Muscle of back (tissue), 13 donors: ENCODE data around the gene PTPRD. TPM values are rescaled to one million over a fixed set of nuclear protein-coding genes. Genes with fewer than 3 reads are reported as not detected.

Experiments
- DNase-seq, 3 donors: peaks; one replicate each; pipeline versions ENCODE4 v3.0.0 to v3.0.0-alpha.2; 2013
- long read RNA-seq, 9 donors: transcript quantifications; one replicate each; lab custom pipeline, GENCODE V29; 2026
- polyA plus RNA-seq, 10 donors: library from polyadenylated mRNA; unstranded; fragments of 120-200 nt; gene quantifications; one replicate each; pipeline ENCODE4 v1.2.1, GENCODE V29; 2013; ENCODE audit not compliant: insufficient read length in 10 of 10

The PTPRD gene
- 10 to 100 TPM; 51.8 to 95.1 (median 75.6) TPM for polyA plus RNA-seq
- long read RNA-seq, donor 1 = 0 reads
- long read RNA-seq, donor 2 = 0 reads
- long read RNA-seq, donor 3 = 0 reads
- long read RNA-seq, donor 4 = 0 reads
- long read RNA-seq, donor 5, partial matches to known transcripts = 13 of 13 reads
- long read RNA-seq, donor 5, other reads (novel, unspliced or antisense) = 0 of 13 reads
- long read RNA-seq, donor 6 = 0 reads
- long read RNA-seq, donor 7, partial matches to known transcripts = 7 of 7 reads
- long read RNA-seq, donor 7, other reads (novel, unspliced or antisense) = 0 of 7 reads
- long read RNA-seq, donor 8 = 0 reads
- long read RNA-seq, donor 9 = 0 reads

GRCh38 chr9:10612641-10613398 lies at the start of gene PTPRD:
Gene PTPRD, minus strand, starts transcription at chr9:10613002.
- DNase-seq = peak; percentile 14 to 54 (median 23)

DNA sequence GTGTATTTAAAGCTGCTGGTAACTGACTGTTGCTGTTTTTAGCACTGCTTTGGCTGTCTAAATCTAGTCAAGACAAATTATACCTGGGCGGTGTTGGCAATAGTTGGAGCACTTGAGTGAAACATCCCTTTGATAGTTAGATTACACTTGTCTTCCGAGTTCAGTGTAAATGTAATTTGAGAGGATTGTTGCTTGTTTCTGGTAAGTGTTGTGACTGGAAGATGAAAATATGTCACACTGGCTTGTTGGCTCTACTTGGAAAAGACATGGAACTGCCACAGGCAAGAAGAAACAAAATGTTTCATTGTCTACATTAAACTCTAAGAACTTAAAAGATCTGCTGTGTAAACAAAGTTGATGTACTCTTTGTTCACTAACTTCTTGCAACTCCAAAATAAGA lies 49.2 kb upstream of the PTPRD start:
- no peak for DNase-seq

DNA sequence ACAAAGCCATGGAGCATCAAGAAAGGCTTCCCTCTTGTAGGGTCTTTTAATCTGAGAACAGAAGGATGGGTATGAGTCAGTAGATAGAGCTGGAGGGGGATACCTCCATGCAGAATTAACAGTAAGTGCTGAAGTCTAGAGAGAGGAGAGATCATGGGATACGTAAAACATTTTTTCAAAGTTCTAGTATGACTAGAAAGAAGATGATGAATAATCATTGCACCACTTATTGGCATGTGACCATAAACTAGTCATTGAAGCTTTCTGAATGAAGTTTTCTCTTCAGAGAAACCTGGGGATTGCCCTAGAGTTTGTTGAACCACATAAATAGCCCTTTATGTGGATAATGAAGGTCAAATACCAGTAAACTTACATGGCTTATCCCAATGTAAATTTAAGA lies 48.6 kb upstream of the PTPRD start:
- no peak for DNase-seq

- no peak for DNase-seq
These were observed 38.2 kb upstream of the PTPRD start for GRCh38 chr9:10651012-10651411.

DNA sequence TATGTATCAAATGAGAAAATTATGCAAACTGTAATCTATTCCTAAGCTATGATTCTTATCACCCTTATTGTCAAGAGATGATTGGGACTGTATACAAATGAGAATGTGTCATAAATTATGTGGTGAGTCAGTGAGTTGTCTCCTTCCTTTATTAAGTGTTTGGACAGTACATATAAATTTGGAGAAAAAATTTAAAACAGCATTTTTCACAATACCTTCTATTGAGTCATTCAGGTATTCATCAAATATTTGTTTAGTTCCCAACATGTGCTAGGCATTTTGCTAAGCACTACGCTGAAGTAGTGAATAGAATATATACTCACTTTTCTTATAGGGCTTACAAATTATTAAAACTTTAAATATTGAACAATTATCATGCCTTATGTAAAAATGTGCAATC lies 36.3 kb upstream of the PTPRD start:
- DNase-seq = peak in 1 of 3 donors; percentile 4

DNA sequence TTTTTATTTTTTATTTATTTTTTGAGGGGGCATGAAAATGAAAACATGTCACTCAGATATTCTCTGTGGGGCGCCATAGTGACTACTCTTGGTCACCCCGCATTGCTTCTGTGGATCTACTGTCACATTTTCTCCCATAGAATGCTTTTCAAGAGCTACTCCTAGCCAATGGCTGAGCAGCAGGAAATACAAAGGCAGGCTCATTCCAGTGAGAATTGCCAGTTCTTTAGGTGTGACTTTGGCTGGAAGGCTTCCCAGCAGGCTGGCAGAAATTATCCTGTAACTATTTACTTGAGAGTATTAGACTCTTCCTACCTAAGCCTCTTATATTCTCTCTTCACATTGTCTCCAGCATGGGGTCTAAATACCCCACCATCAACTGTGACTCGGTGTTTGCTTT lies 21.0 kb upstream of the PTPRD start:
- DNase-seq = no peak

DNA sequence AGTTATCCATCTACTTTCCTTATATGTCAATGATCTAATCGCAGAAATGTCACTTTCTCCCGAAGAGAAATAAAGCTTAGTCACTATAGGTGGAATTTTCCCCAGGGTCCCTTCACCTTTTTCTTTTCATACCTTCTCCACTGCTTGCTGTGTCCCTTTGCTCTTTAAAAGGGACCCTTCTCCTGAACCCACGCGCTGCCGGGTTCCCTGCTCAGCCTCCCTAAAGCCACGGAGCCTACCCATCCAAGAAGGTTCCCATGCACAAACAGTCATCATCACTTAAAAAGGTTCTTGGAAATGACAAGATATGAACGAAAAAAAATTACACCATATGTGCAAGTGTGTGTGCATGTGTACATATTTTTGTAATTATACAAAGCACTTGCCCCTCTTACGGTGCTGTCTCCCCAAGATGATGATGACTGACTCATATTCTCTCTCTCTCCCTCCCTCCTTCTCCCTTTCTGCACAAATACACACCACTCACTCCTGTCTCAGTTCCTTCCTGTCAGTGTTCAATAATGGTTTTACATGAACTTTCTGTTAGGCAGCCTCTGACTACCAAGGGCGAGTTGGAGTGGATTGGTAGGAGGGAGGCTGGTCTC lies 1.5 kb upstream of the PTPRD start:
- no peak for DNase-seq

DNA sequence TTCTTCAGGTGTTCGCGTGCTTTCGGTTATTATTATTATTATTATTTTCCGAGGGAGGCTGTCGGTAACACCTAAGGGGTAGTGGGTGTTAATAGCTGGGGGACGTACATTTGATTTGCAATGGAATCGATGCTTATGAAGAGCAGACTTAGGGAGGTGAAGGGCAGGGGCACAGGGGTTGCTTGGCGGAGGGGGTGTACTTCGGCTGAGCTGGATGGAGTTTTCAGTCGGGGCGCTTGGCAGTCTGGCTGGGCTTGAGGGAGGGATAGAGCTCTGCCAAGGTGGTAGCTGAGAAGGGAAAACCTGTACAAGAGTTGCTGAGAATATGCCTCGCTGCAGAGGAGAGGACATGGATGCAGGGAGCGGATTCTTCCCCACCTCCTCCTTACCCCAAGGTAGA lies 617 bp upstream of the PTPRD start:
- DNase-seq = peak in 1 of 3 donors; percentile 21

DNA sequence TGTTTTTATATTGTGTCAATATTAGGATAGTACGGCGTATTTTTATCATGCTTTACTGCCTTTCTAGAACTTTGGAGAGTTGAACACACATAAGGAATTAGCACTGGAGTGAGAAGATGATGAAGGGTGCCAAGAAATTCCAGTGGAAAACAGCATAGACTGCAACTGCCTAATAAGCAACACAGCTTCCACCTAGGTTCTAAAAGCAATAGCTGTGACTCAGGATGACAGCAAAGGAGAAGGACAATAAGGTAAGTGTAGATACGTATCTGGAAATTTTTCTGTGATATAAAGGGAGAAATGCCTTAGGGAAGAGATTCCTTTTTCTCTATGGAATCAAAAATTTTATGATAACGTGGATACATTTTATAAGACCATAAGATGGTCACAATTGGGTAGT lies 7.4 kb downstream of the PTPRD start:
- no peak for DNase-seq

- DNase-seq = no peak
These were observed 7.9 kb downstream of the PTPRD start for GRCh38 chr9:10604927-10605326.

DNA sequence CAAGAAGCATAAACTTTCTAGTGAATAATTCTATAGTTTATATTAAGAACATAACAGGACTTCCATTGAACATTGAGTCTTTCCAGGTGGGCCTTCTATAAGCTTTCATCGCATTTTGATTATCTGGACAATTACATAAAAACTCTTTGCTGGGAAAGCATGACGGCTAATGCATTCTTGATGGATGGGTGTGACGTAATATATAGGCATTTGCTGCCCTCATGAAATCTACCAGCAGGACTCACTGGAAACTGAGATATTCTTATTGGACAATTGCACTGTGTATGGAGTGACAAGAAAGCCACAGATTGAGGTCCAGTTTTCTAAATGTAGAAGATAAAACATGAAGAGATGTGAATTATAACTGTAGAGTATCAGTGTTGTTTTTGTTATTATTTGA lies 15.0 kb downstream of the PTPRD start:
- no peak for DNase-seq

DNA sequence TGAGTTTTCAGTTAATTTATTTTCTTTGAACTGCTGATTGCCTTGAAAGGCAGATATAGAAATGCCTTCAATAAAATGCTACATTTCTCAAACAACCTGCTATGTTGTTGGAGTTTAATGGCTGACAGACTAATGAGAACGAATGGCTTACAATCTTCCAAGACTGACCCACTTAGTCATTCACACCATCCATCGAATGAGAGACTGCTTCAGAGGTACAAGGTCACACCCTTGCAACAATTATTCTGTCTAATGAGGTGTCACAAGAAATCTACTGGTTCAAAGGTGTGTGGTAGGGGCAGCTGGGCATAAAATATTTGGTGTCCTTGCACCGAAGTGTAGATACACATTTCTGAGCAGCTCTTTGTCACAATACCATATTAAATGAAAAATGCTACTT lies 18.3 kb downstream of the PTPRD start:
- no peak for DNase-seq

- no peak for DNase-seq
These were observed 26.4 kb downstream of the PTPRD start for GRCh38 chr9:10586407-10586806.

GRCh38 chr9:10571699-10572098 lies 41.1 kb downstream of the PTPRD start:
- DNase-seq = no peak

- DNase-seq = no peak
These were observed 46.0 kb downstream of the PTPRD start for GRCh38 chr9:10566848-10567247.

GRCh38 chr9:10562581-10563343 lies 50.0 kb downstream of the PTPRD start:
- peak in 1 of 3 donors; percentile 13 for DNase-seq

DNA sequence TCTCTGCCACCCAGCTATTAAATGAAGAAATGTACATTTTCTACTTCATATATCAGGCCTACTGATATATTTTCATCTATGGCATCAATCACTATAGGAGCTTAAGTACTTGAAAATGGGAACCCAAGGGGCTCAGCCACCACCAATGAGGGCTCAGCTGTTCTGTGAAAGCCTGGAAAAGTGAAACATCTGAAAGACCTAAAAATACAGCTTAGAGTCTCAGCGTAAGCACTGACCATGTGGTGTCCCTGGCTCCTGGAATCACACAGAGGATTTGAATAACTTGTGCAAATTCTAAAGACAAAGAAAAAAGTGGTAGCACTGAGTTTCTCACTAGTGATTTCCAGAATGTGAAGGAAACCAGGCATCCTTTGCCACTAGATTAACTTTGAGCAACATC lies 64.5 kb downstream of the PTPRD start:
- DNase-seq = peak in 1 of 3 donors; percentile 10

GRCh38 chr9:10538073-10538472 lies 74.7 kb downstream of the PTPRD start:
- DNase-seq = no peak

- DNase-seq = no peak
These were observed 78.0 kb downstream of the PTPRD start for GRCh38 chr9:10534850-10535249.

GRCh38 chr9:10525972-10526371 lies 86.8 kb downstream of the PTPRD start:
- no peak for DNase-seq

DNA sequence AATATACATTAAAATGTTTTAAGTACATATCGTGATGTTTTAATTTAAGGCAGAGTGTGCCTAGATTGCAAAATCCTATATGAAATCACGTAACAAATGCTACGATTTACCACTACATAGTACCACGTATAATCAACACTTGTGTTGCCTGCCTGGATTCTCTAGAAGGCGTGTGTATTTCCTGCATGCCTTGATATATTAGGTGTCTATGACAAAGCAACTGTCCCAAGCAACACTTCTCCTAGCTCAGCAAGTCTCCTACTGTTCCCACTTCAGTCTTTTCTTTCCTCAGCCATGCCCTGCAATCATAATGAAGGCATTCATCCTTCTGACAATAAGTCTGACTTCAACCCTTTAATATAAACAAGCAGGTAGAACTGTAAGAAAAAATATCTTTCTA lies 89.6 kb downstream of the PTPRD start:
- DNase-seq = no peak

DNA sequence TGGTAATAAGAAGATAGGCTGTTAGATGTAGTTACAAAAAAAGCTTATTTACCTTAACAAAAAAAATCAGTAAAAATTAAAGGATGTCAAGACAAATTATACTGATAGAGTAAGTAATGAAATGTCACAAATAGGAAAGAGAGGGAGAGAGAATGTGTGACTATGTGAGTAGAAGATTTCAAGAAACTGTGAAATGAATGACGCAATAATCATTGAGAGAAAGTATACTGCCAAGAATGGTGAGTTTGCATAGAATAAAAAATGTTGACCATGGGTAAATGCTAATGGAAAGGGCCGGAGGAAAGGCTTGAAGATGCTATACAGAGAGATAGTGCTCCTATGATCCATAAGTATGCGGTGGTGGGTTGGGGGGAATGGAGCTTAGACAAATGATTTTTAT lies 100.7 kb downstream of the PTPRD start:
- no peak for DNase-seq
